Caco-2 (cell line): ENCODE results near the gene WNT5B. TPM values are rescaled to one million over a fixed set of nuclear protein-coding genes. Genes with fewer than 3 reads are reported as not detected.
A peak's percentile ranks its signal among the peaks of the same experiment; 100 is the strongest.

Source experiments
- BruUV-seq: library from RNA; stranded (reverse); fragments of 400-500 nt; replicated peaks from 2 replicates; lab custom pipeline; 2021; lab: Mats Ljungman, UMichigan
- CTCF ChIA-PET: fragments of 300-600 bp; sonication (Branson Sonifier 250); formaldehyde crosslinking; loops from one replicate; lab custom pipeline; 2022; ENCODE audit warnings: antibody characterized with exemption; lab: Charles Lee
- POLR2A ChIA-PET: fragments of 300-600 bp; sonication (Branson Sonifier 250); formaldehyde crosslinking; loops from one replicate; lab custom pipeline; 2022; ENCODE audit warnings: antibody characterized with exemption; lab: Charles Lee
- DNase-seq, 2 experiments: peaks; one replicate each; pipeline versions ENCODE4 v3.0.0 to v3.0.0-alpha.2; 2020 to 2022
- H3K27me3 ChIP-seq: replicated peaks from 2 replicates; pipeline ENCODE4 v1.6.0; 2011; ENCODE audit warnings: low read length; ENCODE audit not compliant: control insufficient read depth, insufficient read depth
- H3K36me3 ChIP-seq: 2 replicates; pipeline ENCODE4 v1.5.1; 2011; ENCODE audit warnings: low read length; ENCODE audit not compliant: control insufficient read depth, insufficient read depth
- H3K4me1 ChIP-seq: fragments of 250-450 bp; sonication (Bioruptor Pico); 2 replicates; pipeline ENCODE4 v1.5.1; 2020; ENCODE audit warnings: mild to moderate bottlenecking
- H3K4me3 ChIP-seq: 2 replicates; pipeline ENCODE4 v1.5.1; 2011; ENCODE audit warnings: low read depth, mild to moderate bottlenecking, control low read depth, low read length
- H3K9me3 ChIP-seq: fragments of 250-450 bp; sonication (Bioruptor Pico); 2 replicates; pipeline ENCODE4 v1.5.1; 2020; ENCODE audit warnings: mild to moderate bottlenecking, moderate library complexity
- H3K27ac Mint-ChIP-seq: one replicate; pipeline ENCODE4 v1.8.0; 2022; ENCODE audit warnings: mixed read lengths; ENCODE audit not compliant: unreplicated experiment
- H3K27me3 Mint-ChIP-seq: one replicate; pipeline ENCODE4 v1.8.0; 2022; ENCODE audit warnings: mixed read lengths; ENCODE audit not compliant: insufficient read depth, unreplicated experiment
- H3K36me3 Mint-ChIP-seq: one replicate; pipeline ENCODE4 v1.8.0; 2022; ENCODE audit warnings: mild to moderate bottlenecking, mixed read lengths; ENCODE audit not compliant: insufficient read depth, unreplicated experiment
- H3K4me1 Mint-ChIP-seq: one replicate; pipeline ENCODE4 v1.8.0; 2022; ENCODE audit warnings: low read depth, mixed read lengths; ENCODE audit not compliant: unreplicated experiment
- H3K4me3 Mint-ChIP-seq: one replicate; pipeline ENCODE4 v1.8.0; 2022; ENCODE audit warnings: mild to moderate bottlenecking, moderate library complexity, mixed read lengths; ENCODE audit not compliant: unreplicated experiment
- H3K9me3 Mint-ChIP-seq: one replicate; pipeline ENCODE4 v1.8.0; 2022; ENCODE audit warnings: mixed read lengths; ENCODE audit not compliant: unreplicated experiment
- CTCF ChIP-seq, 2 experiments: fragments of 200-600 bp in 1 of 2; IDR thresholded peaks; 1 replicate in 1 of 2; 2 replicates in 1 of 2; pipeline versions ENCODE4 v1.5.1 to v1.8.0; 2011 to 2022; ENCODE audit warnings: antibody characterized with exemption in 1 of 2, control low read depth in 1 of 2, inconsistent platforms in 1 of 2, low read depth in 1 of 2, low read length in 1 of 2, mild to moderate bottlenecking in 1 of 2, moderate library complexity in 1 of 2; ENCODE audit not compliant: insufficient read depth in 1 of 2, severe bottlenecking in 1 of 2, unreplicated experiment in 1 of 2
- intact Hi-C: fragments of 100-400 bp; cut with micrococcal nuclease; formaldehyde crosslinking; loops from one replicate; pipeline ENCODE4 v1.10.0; 2022; ENCODE audit not compliant: unreplicated experiment
- total RNA-seq: library from RNA; stranded (reverse); gene quantifications from 2 replicates; pipeline ENCODE4 v1.2.3, GENCODE V29; 2022

Gene WNT5B
- total RNA-seq, 1 experiment from 2014 or later, result 6.9 TPM

- Histone ChIP-seq H3K9me3 (no peaks in the 10 kb centered on the region), H3K27me3 (no peaks in the 10 kb centered on the region), H3K4me1 (peaks cover 34% of the 10 kb centered on the region), H3K4me3 (peak overlapping the region; percentile 51), H3K36me3 (peaks cover 3% of the 10 kb centered on the region; the same call in 1 of the 2 replicates)
- peak in 1 of 2 experiments; percentile 71 for DNase-seq
- peak overlapping the region; percentile 89 for H3K4me3 Mint-ChIP-seq
- H3K9me3 Mint-ChIP-seq, result no peaks in the 10 kb centered on the region
- no peak overlapping the region for H3K27ac Mint-ChIP-seq
- H3K27me3 Mint-ChIP-seq, result no peaks in the 10 kb centered on the region
- ChIA-PET POLR2A (interaction anchor here (0.6 kb wide), 1 partner anchor 222 kb away, joined by 3 read pairs; no protein-coding TSS in a partner anchor), CTCF (interaction anchor here (0.9 to 2.3 kb wide), 5 partner anchors 11 to 501 kb away, joined by 3 to 13 read pairs (median 5); no protein-coding TSS in a partner anchor)
- H3K4me1 Mint-ChIP-seq, result peaks cover 38% of the 10 kb centered on the region
- no peak for TF ChIP-seq CTCF (IDR thresholded peaks at IDR 0.05; ENCODE audit: insufficient read depth in 1 of 2, low read depth in 1 of 2, low read length in 1 of 2, severe bottlenecking in 1 of 2, unreplicated experiment in 1 of 2)
- BruUV-seq, result no TSS peak
- intact Hi-C loops, result no loop called here
- peaks cover 23% of the 10 kb centered on the region for H3K36me3 Mint-ChIP-seq
Observed at GRCh38 chr12:1594006-1594260, 35.1 kb upstream of the WNT5B start.

- peak; percentile 96 to 99 for DNase-seq
- Mint-ChIP-seq H3K27ac (peak within 1 kb of the TSS; percentile 91), H3K4me3 (peak within 1 kb of the TSS; percentile 89), H3K9me3 (no peaks in the 10 kb centered on the region), H3K36me3 (peaks cover 22% of the 10 kb centered on the region), H3K4me1 (peaks cover 37% of the 10 kb centered on the region), H3K27me3 (no peaks in the 10 kb centered on the region)
- no TSS peak for BruUV-seq
- H3K4me1 ChIP-seq, result peaks cover 34% of the 10 kb centered on the region
- intact Hi-C loops, result loop anchor here (1.0 kb wide), 1 partner anchor 11 kb away; no protein-coding TSS in a partner anchor
- TF ChIP-seq CTCF (IDR thresholded peaks at IDR 0.05; ENCODE audit: insufficient read depth in 1 of 2, low read depth in 1 of 2, low read length in 1 of 2, severe bottlenecking in 1 of 2, unreplicated experiment in 1 of 2), result no peak
- H3K9me3 ChIP-seq, result no peaks in the 10 kb centered on the region
- peak within 1 kb of the TSS; percentile 51 for H3K4me3 ChIP-seq
- ChIA-PET POLR2A (interaction anchor here (1.6 kb wide), 1 partner anchor 11 kb away, joined by 6 read pairs; no protein-coding TSS in a partner anchor), CTCF (interaction anchor here (1.0 to 2.3 kb wide), 4 partner anchors 11 to 476 kb away, joined by 3 to 13 read pairs (median 6); no protein-coding TSS in a partner anchor)
- H3K36me3 ChIP-seq, result peaks cover 3% of the 10 kb centered on the region; the same call in 1 of the 2 replicates
- H3K27me3 ChIP-seq, result no peaks in the 10 kb centered on the region
Observed at GRCh38 chr12:1594261-1595025, 34.6 kb upstream of the WNT5B start, which contains the start of gene FBXL14. FBXL14 (minus strand) TSS chr12:1594581; CDS start chr12:1594066, 515 bp downstream.

GRCh38 chr12:1595026-1595561 is 33.9 kb upstream of the WNT5B start:
- H3K4me1 ChIP-seq, result peaks cover 34% of the 10 kb centered on the region
- Mint-ChIP-seq H3K4me1 (peaks cover 37% of the 10 kb centered on the region), H3K4me3 (peak overlapping the region; percentile 89), H3K36me3 (peaks cover 22% of the 10 kb centered on the region), H3K27ac (peak overlapping the region; percentile 91), H3K9me3 (no peaks in the 10 kb centered on the region), H3K27me3 (no peaks in the 10 kb centered on the region)
- BruUV-seq, result no TSS peak
- H3K4me3 ChIP-seq, result peak overlapping the region; percentile 51
- no peak for TF ChIP-seq CTCF (IDR thresholded peaks at IDR 0.05; ENCODE audit: insufficient read depth in 1 of 2, low read depth in 1 of 2, low read length in 1 of 2, severe bottlenecking in 1 of 2, unreplicated experiment in 1 of 2)
- no peak for DNase-seq
- no peaks in the 10 kb centered on the region for H3K9me3 ChIP-seq
- POLR2A ChIA-PET, result interaction anchor here (1.6 kb wide), 1 partner anchor 10 kb away, joined by 6 read pairs; no protein-coding TSS in a partner anchor
- H3K36me3 ChIP-seq, result peaks cover 3% of the 10 kb centered on the region; the same call in 1 of the 2 replicates
- CTCF ChIA-PET, result interaction anchor here (1.0 to 2.0 kb wide), 2 partner anchors 10 to 477 kb away, joined by 3 to 7 read pairs; no protein-coding TSS in a partner anchor
- H3K27me3 ChIP-seq, result no peaks in the 10 kb centered on the region
- intact Hi-C loops, result loop anchor here (1.0 kb wide), 1 partner anchor 10 kb away; no protein-coding TSS in a partner anchor
